ENCODE measurements around the gene ZFYVE9. TPM values are rescaled to one million over a fixed set of nuclear protein-coding genes. Genes with fewer than 3 reads are reported as not detected.

Gene ZFYVE9
- total and polyA plus RNA-seq, 2 of the 8 experiments (the other 6 are each of a cell fraction or from before 2014, with no cell fraction given): 5.8 to 26.5 TPM

- Histone ChIP-seq H3K23me2 (ENCODE audit: low read depth, low read length) (peaks cover 4% of the 10 kb centered on the region; the same call in 1 of the 2 replicates), H2BK20ac (ENCODE audit: low read length) (no peak overlapping the region), H3K9ac (replicated peaks in 1 of 4; ENCODE audit: extremely low read depth in 1 of 4, low read depth in 3 of 4, low read length in 3 of 4) (no peak overlapping the region), H3K4me1 (replicated peaks in 1 of 4; ENCODE audit: control insufficient read depth in 3 of 4, insufficient read depth in 4 of 4, low read length in 3 of 4) (no peaks in the 10 kb centered on the region), H3K4me2 (ENCODE audit: insufficient read depth in 1 of 2, low read depth in 2 of 2, low read length in 2 of 2) (no peak overlapping the region), H3K36me3 (ENCODE audit: control insufficient read depth in 2 of 4, insufficient read depth in 4 of 4, low read length in 3 of 4) (no peaks in the 10 kb centered on the region), H3K4ac (replicated peaks; ENCODE audit: insufficient read length, low read depth, low read length) (no peak overlapping the region), H2BK5ac (ENCODE audit: low read depth, low read length) (no peak overlapping the region), H3K27ac (ENCODE audit: low read depth, low read length) (no peak overlapping the region), H4K20me1 (replicated peaks in 1 of 2; ENCODE audit: control insufficient read depth in 1 of 2, insufficient read depth in 2 of 2, low read length in 2 of 2) (no peaks in the 10 kb centered on the region), H3K4me3 (ENCODE audit: extremely low read depth in 1 of 4, insufficient read depth in 2 of 4, low read depth in 3 of 4, low read length in 4 of 4) (no peak overlapping the region), H3K79me2 (ENCODE audit: control insufficient read depth in 1 of 2, insufficient read depth in 2 of 2, low read length in 2 of 2) (peaks cover 0 to 23% of the 10 kb centered on the region in 2 experiments; a peak in 2 of 4 replicates), H2BK15ac (ENCODE audit: low read length) (no peak overlapping the region), H3K56ac (replicated peaks; ENCODE audit: insufficient read length, low read depth, low read length) (no peak overlapping the region), H3K23ac (ENCODE audit: insufficient read length) (no peak overlapping the region), H3K79me1 (ENCODE audit: low read depth, low read length) (no peaks in the 10 kb centered on the region), H3K18ac (ENCODE audit: extremely low read depth, low read length) (no peak overlapping the region), H3K9me3 (ENCODE audit: insufficient read depth in 2 of 2, low read depth in 1 of 2, low read length in 1 of 2) (no peaks in the 10 kb centered on the region), H2BK120ac (replicated peaks; ENCODE audit: low read depth, low read length) (no peak overlapping the region), H4K5ac (ENCODE audit: insufficient read length, low read depth, low read length) (no peak overlapping the region), H4K91ac (replicated peaks; ENCODE audit: insufficient read length, low read length) (no peak overlapping the region), H2BK12ac (ENCODE audit: low read depth, low read length) (no peak overlapping the region), H3K14ac (ENCODE audit: insufficient read length) (no peak overlapping the region), H4K8ac (ENCODE audit: extremely low read depth, insufficient read depth, low read length) (no peak overlapping the region), H2AK5ac (ENCODE audit: low read depth, low read length) (no peak overlapping the region), H2AFZ (ENCODE audit: low read length) (no peak overlapping the region), H3K27me3 (replicated peaks in 1 of 4; ENCODE audit: control insufficient read depth in 3 of 4, extremely low read depth in 1 of 4, insufficient read depth in 3 of 4, low read length in 3 of 4) (no peaks in the 10 kb centered on the region; a peak in 1 of 7 replicates)
- DNase-seq (ENCODE audit: low read depth in 1 of 2, low spot score in 2 of 2) (no peak), FAIRE-seq (no peak)
- TF ChIP-seq HDAC6 (IDR thresholded peaks at IDR 0.05; ENCODE audit: low read depth, low read length): no peak
- no peak for TF ChIP-seq BACH1 (IDR thresholded peaks at IDR 0.05; ENCODE audit: low read length)
- TF ChIP-seq BRCA1 (IDR thresholded peaks at IDR 0.05; ENCODE audit: low read depth, low read length): no peak
- TF ChIP-seq FOSL1 (IDR thresholded peaks at IDR 0.05; ENCODE audit: insufficient read depth, low read depth, low read length): no peak
- no peak for TF ChIP-seq SP1 (IDR thresholded peaks at IDR 0.05; ENCODE audit: low read depth, low read length)
- no peak for TF ChIP-seq ATF3 (IDR thresholded peaks at IDR 0.05; ENCODE audit: insufficient read depth, low read depth, low read length)
- TF ChIP-seq CHD2 (IDR thresholded peaks at IDR 0.05; ENCODE audit: low read length): no peak
- TF ChIP-seq BCL11A (IDR thresholded peaks at IDR 0.05; ENCODE audit: low read depth in 2 of 2, low read length in 2 of 2): no peak
- 91% methylated on average over 5 of the region's 5 CpGs; no CpG with 5 or more reads in 1 of the 2 experiments for WGBS, 2 experiments (ENCODE audit: extremely low coverage in 1 of 2, insufficient coverage in 1 of 2, insufficient read length in 1 of 2, insufficient replicate concordance in 2 of 2, low coverage in 1 of 2, low lambda C conversion rate in 2 of 2, missing lambda C conversion rate in 1 of 2)
- ChIA-PET POLR2A (ENCODE audit: partially characterized antibody) (interaction anchor here (0.9 to 1.2 kb wide), 2 partner anchors 208 to 211 kb away, joined by 3 read pairs; no protein-coding TSS in a partner anchor), CTCF (ENCODE audit: partially characterized antibody) (interaction anchor here (1.0 to 1.8 kb wide), 4 partner anchors 16 to 167 kb away, joined by 3 to 5 read pairs (median 4); no protein-coding TSS in a partner anchor)
These were observed 1.9 kb upstream of the ZFYVE9 start for GRCh38 chr1:52139817-52140540.

All from H1 (cell line).